Activated T-cell treated with anti-CD3 and anti-CD28 coated beads, Interleukin-2, amount 50 U/mL, for 24 hours (primary cell): Measurements from ENCODE around the gene ZBTB7A.

ENCODE experiments used
- DNase-seq: peaks from one replicate; pipeline ENCODE4 v3.0.0-alpha.2; 2020
- H3K27ac Mint-ChIP-seq: 2 replicates; pipeline ENCODE4 v1.8.0; 2020; ENCODE audit warnings: mild to moderate bottlenecking, mixed read lengths
- H3K27me3 Mint-ChIP-seq: 2 replicates; pipeline ENCODE4 v1.8.0; 2020; ENCODE audit warnings: mixed read lengths
- H3K36me3 Mint-ChIP-seq: 2 replicates; pipeline ENCODE4 v1.8.0; 2020; ENCODE audit warnings: low read depth, mixed read lengths
- H3K4me1 Mint-ChIP-seq: 2 replicates; pipeline ENCODE4 v1.8.0; 2020; ENCODE audit warnings: low read depth, mixed read lengths
- H3K4me3 Mint-ChIP-seq: 2 replicates; pipeline ENCODE4 v1.8.0; 2020; ENCODE audit warnings: mild to moderate bottlenecking, moderate library complexity, mixed read lengths
- H3K9me3 Mint-ChIP-seq: 2 replicates; pipeline ENCODE4 v1.8.0; 2020; ENCODE audit warnings: mixed read lengths

ZBTB7A gene

DNA sequence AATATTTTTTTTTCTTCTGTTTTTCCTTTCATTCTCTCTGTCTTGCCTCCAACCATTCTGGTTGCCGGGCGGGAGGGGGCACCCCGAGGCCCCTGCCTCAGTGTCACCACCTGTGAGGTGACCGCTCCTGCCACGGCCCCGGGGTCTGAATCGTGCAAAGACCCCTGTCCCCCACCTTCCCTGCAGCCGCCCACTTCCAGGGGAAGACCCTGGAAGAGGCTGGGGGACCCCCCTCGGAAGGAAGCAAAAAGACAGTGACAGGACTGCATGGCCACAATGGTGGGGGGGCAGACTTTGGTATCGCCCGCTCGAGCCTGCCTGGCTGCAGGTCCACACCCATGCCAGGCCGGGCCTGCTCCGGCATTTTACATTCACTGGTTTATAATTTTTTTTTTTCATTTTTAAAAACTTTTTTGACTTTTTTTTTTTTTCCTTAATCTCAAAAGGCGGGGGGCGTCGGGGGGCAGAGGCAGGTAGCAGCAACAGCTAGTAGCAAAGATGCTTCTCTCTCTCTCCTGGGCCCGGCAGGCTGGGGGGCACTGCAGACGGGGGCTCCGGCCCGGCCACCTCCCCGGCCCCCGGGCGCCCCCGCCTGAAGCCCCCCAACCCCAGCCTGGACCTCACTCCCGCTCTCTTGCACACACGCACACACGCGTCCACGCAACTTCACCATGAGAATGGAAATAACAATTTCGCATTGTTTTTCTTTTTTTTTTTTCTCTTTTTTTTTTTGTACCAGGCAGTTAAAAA lies 22.6 kb downstream of the ZBTB7A start:
- no peaks in the 10 kb centered on the region for H3K27me3 Mint-ChIP-seq
- no peak for DNase-seq
- no peaks in the 10 kb centered on the region for H3K9me3 Mint-ChIP-seq
- H3K4me3 Mint-ChIP-seq = no peak overlapping the region
- H3K4me1 Mint-ChIP-seq = peaks cover 3% of the 10 kb centered on the region
- peaks cover 47% of the 10 kb centered on the region for H3K36me3 Mint-ChIP-seq
- H3K27ac Mint-ChIP-seq = no peak overlapping the region

DNA sequence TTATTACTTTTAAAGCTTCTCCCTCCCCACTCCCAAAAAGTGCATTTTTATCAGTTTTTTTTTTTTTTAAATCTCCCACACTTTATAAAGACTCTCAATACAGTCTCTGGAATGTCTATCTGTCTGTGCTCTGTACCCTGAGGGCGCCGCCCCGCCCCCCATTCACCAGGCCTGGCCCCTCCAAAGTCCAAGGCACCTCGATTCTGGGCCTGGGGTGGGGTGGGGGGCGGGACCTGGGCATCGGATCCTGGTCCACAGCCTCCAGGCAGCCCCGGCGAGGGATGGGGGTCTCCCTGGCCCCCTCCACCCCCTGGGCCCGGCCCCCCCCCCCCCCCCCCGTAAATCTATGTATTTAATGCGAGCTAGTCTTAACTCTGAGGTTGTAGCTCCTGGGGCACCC lies 23.3 kb downstream of the ZBTB7A start:
- peaks cover 3% of the 10 kb centered on the region for H3K4me1 Mint-ChIP-seq
- DNase-seq = no peak
- H3K27ac Mint-ChIP-seq = no peak overlapping the region
- H3K36me3 Mint-ChIP-seq = peaks cover 44% of the 10 kb centered on the region
- no peaks in the 10 kb centered on the region for H3K27me3 Mint-ChIP-seq
- H3K9me3 Mint-ChIP-seq = no peaks in the 10 kb centered on the region
- no peak overlapping the region for H3K4me3 Mint-ChIP-seq

DNA sequence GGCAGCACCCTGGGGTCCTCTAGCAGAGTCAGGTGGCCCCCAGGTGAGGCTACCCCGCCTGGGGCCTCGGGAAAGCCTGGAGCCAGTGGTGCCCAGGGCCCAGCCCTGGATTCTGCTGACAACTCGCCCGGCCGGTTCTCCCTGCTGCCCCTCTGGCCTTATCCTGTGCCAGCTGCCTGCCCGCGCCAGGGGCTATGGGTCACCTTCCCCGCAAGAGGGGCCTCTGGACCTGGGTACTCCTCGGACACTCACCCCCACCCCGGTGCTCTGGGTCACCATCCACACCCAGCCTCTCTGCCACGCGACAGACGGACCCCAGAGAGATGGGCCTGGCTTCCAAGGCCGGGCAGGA lies 24.0 kb downstream of the ZBTB7A start:
- H3K9me3 Mint-ChIP-seq = no peaks in the 10 kb centered on the region
- H3K27ac Mint-ChIP-seq = peak overlapping the region; percentile 65
- H3K4me1 Mint-ChIP-seq = peaks cover 3% of the 10 kb centered on the region
- H3K27me3 Mint-ChIP-seq = no peaks in the 10 kb centered on the region
- no peak overlapping the region for H3K4me3 Mint-ChIP-seq
- no peak for DNase-seq
- peaks cover 43% of the 10 kb centered on the region for H3K36me3 Mint-ChIP-seq

DNA sequence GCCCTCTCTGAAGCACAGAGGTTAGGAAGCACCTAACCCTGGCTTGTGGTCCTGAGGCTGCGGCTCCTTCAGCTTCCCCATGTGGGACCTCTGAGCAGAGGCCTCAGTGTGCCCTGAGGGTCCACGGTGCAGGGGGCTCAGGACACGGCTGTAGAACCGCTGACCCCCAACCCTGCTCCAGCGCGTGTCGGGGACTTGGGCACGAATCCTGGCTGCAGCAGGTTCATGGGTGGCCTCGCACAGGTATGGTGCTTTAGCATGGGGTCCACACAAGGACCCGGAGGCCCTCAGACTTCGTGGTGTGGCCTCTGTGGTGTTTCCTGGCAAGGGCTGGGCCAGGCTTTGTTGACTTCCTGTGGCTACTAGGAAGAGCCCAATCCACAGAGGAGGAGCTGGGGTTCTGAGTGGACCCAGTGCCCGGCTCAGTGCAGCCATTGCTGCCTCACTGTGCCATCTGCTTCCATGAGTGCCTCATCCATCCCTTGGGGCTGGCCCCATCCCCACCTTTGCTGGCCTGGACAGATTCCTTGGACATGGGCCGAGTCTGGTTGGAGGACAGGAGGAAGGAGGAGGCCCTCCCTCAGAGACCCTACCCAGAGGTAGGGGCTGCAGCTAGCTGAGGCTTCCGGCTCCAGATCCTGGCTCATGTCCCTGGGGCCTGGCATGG lies 24.5 kb downstream of the ZBTB7A start:
- DNase-seq = no peak
- no peak overlapping the region for H3K4me3 Mint-ChIP-seq
- H3K27me3 Mint-ChIP-seq = no peaks in the 10 kb centered on the region
- no peaks in the 10 kb centered on the region for H3K9me3 Mint-ChIP-seq
- peaks cover 3% of the 10 kb centered on the region for H3K4me1 Mint-ChIP-seq
- H3K36me3 Mint-ChIP-seq = peaks cover 40% of the 10 kb centered on the region
- H3K27ac Mint-ChIP-seq = no peak overlapping the region

DNA sequence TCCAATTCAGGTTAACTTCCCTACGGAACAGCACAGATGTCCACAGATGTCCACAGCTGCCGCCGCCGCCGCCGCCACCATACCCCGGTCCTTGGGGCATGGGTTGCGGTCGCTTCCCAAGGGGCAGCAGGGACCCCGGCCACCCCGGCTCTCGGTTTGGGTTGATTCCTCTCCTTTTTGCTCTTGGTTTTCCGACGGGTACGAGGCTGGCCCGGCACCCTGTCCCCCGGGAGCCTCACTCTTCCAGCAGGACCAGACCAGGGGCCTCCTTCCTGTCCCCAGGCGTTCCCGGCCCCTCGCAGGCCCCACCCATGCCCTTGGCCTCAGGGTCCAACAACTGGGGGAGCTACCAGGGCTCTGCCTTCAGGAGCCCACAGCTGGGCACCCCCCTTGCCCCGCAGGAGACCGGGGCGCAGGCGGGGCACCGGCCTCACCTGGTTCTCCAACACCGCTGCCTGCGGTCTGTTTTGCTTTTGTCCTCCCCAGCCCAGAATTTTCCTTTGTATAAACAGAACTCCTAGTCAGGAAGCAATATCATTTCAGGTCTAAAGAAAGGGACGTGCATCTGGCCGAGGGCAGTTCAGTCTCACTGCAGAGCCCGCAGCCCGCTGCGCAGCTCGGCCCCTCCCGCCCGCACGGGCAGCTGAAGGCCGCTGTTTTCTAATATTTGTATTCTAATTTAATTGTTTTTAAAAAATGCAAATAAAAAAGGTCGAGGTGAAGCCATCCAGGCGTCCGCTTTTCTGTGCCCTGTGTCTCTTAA lies 27.9 kb downstream of the ZBTB7A start:
- Mint-ChIP-seq H3K4me3 (no peak overlapping the region), H3K9me3 (no peaks in the 10 kb centered on the region), H3K4me1 (no peaks in the 10 kb centered on the region), H3K36me3 (peaks cover 20% of the 10 kb centered on the region), H3K27ac (no peak overlapping the region), H3K27me3 (no peaks in the 10 kb centered on the region)
- no peak for DNase-seq

DNA sequence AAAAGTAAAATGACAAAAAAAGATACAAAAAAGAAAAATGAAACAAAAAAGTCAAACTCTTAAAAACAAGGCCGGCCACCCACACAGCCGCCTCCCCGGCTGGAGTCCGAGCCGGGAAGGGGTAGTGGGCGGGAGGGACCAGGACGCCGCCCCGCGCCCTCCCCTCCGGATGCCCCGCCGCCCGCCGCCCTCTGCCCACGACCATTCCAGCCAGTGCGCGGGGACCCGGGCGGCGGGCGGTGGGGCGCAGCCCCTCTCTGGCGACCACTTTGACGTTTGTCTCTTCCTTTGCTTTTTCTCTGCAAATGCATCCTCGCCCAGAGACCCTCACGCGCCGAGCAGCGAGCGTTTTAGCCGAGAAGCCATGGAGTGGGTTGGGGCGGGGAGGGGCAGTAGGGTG lies 28.6 kb downstream of the ZBTB7A start:
- Mint-ChIP-seq H3K4me3 (no peak overlapping the region), H3K27me3 (no peaks in the 10 kb centered on the region), H3K36me3 (peaks cover 17% of the 10 kb centered on the region), H3K4me1 (no peaks in the 10 kb centered on the region), H3K27ac (peak overlapping the region; percentile 18), H3K9me3 (no peaks in the 10 kb centered on the region)
- DNase-seq = no peak

DNA sequence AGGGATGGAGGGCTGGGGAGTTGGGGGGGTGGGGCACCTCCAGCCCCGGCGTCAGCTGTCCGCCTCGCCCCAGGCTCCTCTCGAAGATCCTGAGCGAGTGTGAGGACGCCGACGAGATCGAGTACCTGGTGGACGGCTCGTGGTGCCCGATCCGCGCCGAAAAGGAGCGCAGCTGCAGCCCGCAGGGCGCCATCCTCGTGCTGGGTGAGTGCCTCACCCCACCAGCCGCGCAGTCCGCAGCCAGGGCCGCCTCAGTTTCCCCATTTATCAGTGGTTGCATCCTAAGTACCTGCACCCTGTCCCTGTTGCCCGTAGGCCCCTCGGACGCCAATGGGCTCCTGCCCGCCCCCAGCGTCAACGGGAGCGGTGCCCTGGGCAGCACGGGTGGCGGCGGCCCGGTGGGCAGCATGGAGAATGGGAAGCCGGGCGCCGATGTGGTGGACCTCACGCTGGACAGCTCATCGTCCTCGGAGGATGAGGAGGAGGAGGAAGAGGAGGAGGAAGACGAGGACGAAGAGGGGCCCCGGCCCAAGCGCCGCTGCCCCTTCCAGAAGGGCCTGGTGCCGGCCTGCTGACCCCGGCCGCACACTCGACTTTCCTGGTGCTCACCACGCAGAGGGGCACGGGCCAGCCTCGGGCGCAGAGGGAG lies 29.3 kb downstream of the ZBTB7A start:
- no peak overlapping the region for H3K27ac Mint-ChIP-seq

DNA sequence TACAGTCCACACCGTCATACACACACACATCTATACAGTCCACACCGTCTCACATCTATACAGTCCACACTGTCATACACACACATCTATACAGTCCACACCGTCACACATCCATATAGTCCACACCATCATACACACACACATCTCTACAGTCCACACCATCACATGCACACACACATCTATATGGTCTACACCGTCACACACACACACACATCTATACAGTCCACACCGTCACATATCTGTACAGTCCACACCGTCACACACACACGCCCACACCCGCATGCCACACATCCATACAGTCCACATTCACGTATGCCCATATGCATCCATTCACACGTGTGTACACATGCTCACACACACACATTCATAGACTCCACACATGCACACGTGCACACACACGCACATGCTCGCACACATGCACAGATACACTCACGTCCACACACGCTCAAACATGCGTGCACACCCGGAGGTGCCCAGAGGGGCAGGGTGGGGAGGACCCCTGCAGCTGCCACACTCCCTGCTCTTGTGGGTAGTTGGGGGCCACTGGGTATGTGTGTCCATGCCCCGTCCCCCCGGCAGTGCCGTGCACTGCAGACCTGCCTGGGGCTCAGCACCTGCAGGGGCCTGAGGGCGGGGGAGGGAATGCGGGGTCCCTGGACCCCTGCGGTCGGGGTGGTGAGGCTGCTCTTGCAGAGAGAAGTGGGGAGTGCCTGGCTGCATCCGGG lies 30.0 kb downstream of the ZBTB7A start:
- H3K4me3 Mint-ChIP-seq = no peak overlapping the region
- peaks cover 22% of the 10 kb centered on the region for H3K36me3 Mint-ChIP-seq
- H3K27me3 Mint-ChIP-seq = no peaks in the 10 kb centered on the region
- no peak for DNase-seq
- H3K9me3 Mint-ChIP-seq = no peaks in the 10 kb centered on the region
- H3K4me1 Mint-ChIP-seq = no peaks in the 10 kb centered on the region
- H3K27ac Mint-ChIP-seq = no peak overlapping the region

More for the DNA sequence above, 29.3 kb downstream of the ZBTB7A start:
- Mint-ChIP-seq H3K27me3 (no peaks in the 10 kb centered on the region), H3K4me1 (no peaks in the 10 kb centered on the region), H3K9me3 (no peaks in the 10 kb centered on the region), H3K4me3 (no peak overlapping the region), H3K36me3 (peaks cover 20% of the 10 kb centered on the region)
- no peak for DNase-seq

DNA sequence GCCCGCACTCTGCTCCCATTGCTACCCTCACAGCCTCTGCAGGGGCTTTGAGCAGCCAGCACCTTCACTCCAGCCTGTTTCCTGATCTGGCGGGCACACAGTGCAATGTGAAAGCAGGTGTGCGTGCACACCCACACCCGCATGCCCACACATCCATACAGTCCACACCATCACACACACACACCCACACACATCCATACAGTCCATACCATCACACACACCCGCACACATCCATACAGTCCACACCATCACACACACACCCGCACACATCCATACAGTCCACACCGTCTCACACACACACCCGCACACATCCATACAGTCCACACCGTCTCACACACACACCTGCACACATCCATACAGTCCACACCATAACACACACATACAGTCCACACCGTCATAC lies 31.1 kb downstream of the ZBTB7A start:
- H3K27ac Mint-ChIP-seq = no peak overlapping the region
- peaks cover 22% of the 10 kb centered on the region for H3K36me3 Mint-ChIP-seq
- no peaks in the 10 kb centered on the region for H3K27me3 Mint-ChIP-seq
- no peaks in the 10 kb centered on the region for H3K4me1 Mint-ChIP-seq
- no peak for DNase-seq
- H3K4me3 Mint-ChIP-seq = no peak overlapping the region
- H3K9me3 Mint-ChIP-seq = no peaks in the 10 kb centered on the region

DNA sequence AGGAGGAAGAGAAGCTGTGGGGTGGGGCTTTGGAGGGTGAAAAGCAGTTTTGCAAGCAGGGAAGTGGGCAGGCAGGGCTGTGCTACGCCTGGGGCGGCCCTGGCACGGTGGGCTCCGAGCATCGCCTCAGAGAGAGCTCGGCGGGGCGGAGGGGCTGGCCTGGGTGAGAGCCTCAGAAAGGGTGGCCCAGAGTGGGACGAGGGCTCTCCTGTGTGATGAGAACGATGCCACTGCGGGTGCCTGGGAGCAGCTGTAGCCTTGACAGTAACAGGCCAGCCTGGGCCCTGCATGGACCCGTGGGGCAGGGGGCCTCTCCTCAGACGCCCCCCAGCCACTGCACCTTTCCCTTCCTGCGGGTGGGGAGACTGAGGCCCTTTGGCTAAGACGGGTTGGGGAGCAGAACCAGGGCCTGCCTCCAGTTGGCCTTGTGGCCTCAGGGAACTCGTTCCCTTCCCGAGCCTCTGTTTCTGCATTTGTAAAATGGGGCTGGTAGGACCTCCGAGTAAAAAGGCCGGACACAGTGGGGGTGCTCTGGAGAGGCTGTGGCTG lies 31.6 kb downstream of the ZBTB7A start:
- Mint-ChIP-seq H3K4me3 (no peak overlapping the region), H3K4me1 (no peaks in the 10 kb centered on the region), H3K36me3 (peaks cover 18% of the 10 kb centered on the region), H3K27me3 (no peaks in the 10 kb centered on the region), H3K9me3 (no peaks in the 10 kb centered on the region), H3K27ac (peak overlapping the region; percentile 79)
- DNase-seq = no peak

DNA sequence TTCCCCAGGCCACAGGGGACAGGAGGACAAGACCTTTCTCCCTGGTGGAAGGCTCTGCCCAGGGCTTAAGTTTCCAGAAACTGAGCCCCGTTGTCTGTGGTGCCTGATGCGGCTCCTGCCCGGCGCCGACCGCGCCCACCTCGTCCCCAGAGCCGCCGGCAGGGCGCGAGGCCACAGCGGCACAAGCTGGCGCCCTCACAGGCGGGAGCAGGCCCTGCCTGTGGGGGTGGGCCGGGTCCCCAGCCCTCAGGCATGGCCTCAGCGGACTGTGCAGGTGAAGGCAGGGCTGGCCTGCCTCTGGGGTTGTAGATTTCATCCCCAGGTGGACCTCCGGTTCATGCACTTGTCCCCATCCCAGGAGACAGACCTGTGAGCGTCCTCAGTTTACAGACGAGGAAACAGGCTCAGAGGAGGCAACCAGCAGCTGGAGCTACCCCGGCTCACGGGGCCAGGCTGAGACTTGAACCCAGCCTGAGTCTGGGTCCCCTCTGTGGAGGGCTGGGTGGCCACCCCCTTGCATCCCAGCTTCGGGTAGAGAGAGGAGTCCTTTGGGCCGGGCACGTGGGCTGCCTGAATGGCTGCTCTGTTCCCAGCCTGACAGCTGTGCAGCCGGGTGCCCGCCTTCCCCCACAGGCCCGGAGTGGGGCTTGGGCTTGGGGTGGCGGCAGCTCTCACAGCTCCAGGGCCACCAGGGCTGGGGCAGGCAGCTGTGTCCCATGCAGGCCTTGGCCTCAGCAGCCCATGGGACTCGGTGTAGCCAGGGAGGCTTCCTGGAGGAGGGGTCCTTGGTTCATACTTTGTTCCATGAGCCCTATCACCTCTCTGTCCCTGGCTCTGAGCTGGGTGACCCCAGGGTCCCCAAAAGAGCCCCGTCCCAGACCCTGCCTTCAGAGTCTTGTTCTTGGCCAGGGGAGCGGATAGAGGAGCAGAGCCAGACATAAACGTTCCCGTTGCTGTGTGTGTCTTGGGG lies 32.4 kb downstream of the ZBTB7A start:
- Mint-ChIP-seq H3K4me3 (no peak overlapping the region), H3K36me3 (peaks cover 21% of the 10 kb centered on the region), H3K9me3 (no peaks in the 10 kb centered on the region), H3K27ac (peak overlapping the region; percentile 79), H3K27me3 (no peaks in the 10 kb centered on the region), H3K4me1 (no peaks in the 10 kb centered on the region)
- DNase-seq = no peak

DNA sequence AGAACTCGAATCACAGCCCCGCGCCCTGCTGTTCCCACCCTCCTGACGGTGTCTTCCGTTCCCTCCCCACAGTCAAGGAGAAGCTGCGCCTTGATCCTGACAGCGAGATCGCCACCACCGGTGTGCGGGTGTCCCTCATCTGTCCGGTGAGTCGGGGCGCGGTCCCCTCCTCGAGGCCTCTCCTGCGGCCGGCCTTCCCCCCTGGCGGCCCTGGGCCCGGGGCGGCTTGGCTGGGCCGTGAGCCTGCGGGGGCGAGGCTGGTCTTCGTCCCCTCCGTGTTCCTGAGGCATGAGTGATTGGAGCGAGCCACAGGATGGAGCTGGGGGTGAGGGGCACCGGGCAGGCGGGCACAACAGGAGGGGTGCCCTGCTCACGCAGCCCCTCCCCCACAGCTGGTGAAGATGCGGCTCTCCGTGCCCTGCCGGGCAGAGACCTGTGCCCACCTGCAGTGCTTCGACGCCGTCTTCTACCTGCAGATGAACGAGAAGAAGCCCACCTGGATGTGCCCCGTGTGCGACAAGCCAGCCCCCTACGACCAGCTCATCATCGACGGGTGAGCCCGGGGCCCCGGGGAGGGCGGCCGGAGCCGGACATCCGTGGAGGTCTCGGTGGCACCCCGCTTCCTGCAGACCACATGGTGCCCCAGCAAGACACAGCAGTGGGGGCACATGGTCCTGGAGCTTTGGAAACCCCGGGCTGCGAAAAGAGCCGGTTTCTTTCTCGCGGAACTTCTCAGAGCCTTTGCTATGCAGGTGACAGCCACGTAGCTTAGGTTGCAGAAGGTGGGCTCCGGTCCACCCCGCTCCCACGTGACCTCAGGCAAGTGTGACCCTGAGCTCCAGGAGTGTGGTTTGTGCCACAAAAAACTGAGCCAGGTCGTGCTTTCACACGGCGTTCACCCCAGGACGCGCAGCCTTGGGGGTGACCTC lies 33.4 kb downstream of the ZBTB7A start:
- H3K4me1 Mint-ChIP-seq = no peaks in the 10 kb centered on the region

More for the DNA sequence above, 33.4 kb downstream of the ZBTB7A start:
- Mint-ChIP-seq H3K27ac (no peak overlapping the region), H3K9me3 (no peaks in the 10 kb centered on the region), H3K4me3 (no peak overlapping the region), H3K27me3 (no peaks in the 10 kb centered on the region), H3K36me3 (peaks cover 26% of the 10 kb centered on the region)
- no peak for DNase-seq
